LHCN-M2 (cell line): ENCODE measurements around the gene NANOS2. TPM values are rescaled to one million over a fixed set of nuclear protein-coding genes. Genes with fewer than 3 reads are reported as not detected.
"Not testable (repeated sequence)": the region's sequence is repeated elsewhere in the genome, so short reads cannot be mapped to it uniquely, and the experiment has no call there.

Experiments
- DNase-seq: peaks from one replicate; pipeline ENCODE4 v3.0.0-alpha.2; 2012; ENCODE audit warnings: low read depth
- total RNA-seq: library from RNA; depleted of rRNA; stranded (reverse); fragments of >200 nt; gene quantifications from 2 replicates; pipeline ENCODE4 v1.2.3, GENCODE V29; 2014; rRNA removed

The NANOS2 gene
- total RNA-seq, 1 experiment from 2014 or later, result not detected

- DNase-seq, result no peak
Observed at GRCh38 chr19:45876411-45877197, 38.0 kb downstream of the NANOS2 start.

GRCh38 chr19:45876161-45876410, 38.5 kb downstream of the NANOS2 start:
- no peak for DNase-seq

GRCh38 chr19:45874620-45874966, 40.0 kb downstream of the NANOS2 start:
- no peak for DNase-seq

- no peak for DNase-seq
Observed at GRCh38 chr19:45873219-45873772, 41.3 kb downstream of the NANOS2 start.

- no peak for DNase-seq
Observed at GRCh38 chr19:45872095-45872919, 42.3 kb downstream of the NANOS2 start.

- DNase-seq, result no peak
Observed at GRCh38 chr19:45870798-45871197, 43.8 kb downstream of the NANOS2 start.

- DNase-seq, result not testable (repeated sequence)
Observed at GRCh38 chr19:45867241-45867640, 47.3 kb downstream of the NANOS2 start.

GRCh38 chr19:45866400-45867176, 48.0 kb downstream of the NANOS2 start:
- DNase-seq, result no peak

- no peak for DNase-seq
Observed at GRCh38 chr19:45865269-45865948, 49.2 kb downstream of the NANOS2 start.

GRCh38 chr19:45864629-45865082, 49.9 kb downstream of the NANOS2 start:
- no peak for DNase-seq

GRCh38 chr19:45863840-45864628, 50.5 kb downstream of the NANOS2 start, which contains the start of gene FOXA3:
FOXA3 (plus strand) TSS chr19:45864326; CDS start chr19:45864457, 131 bp downstream.
- DNase-seq, result peak; percentile 63

GRCh38 chr19:45863335-45863839, 51.2 kb downstream of the NANOS2 start:
- no peak for DNase-seq

Other genes starting within 250 kb of the NANOS2 start
- gene GIPR, start 246.6 kb downstream of the NANOS2 start, total RNA-seq, result not detected in 2 replicates
- 208 and 273 TPM in 2 replicates for gene SNRPD2, start 222.8 kb downstream of the NANOS2 start, total RNA-seq
- 12.8 and 16.6 TPM in 2 replicates for gene QPCTL, start 222.1 kb downstream of the NANOS2 start, total RNA-seq
- 8.4 and 11.5 TPM in 2 replicates for gene FBXO46, start 183.9 kb downstream of the NANOS2 start, total RNA-seq
- not detected in 2 replicates for gene MEIOSIN, start 181.3 kb downstream of the NANOS2 start, total RNA-seq
- 7.9 and 8.7 TPM in 2 replicates for gene SIX5, start 145.5 kb downstream of the NANOS2 start, total RNA-seq
- 90.8 and 121 TPM in 2 replicates for gene DMPK, start 132.3 kb downstream of the NANOS2 start, total RNA-seq
- gene DMWD, start 121.9 kb downstream of the NANOS2 start, total RNA-seq, result 34.0 and 36.4 TPM in 2 replicates
- gene RSPH6A, start 99.5 kb downstream of the NANOS2 start, total RNA-seq, result 0.11 TPM in 1 of 2 replicates, not detected in the other
- 35.9 and 45.6 TPM in 2 replicates for gene SYMPK, start 51.6 kb downstream of the NANOS2 start, total RNA-seq
- gene FOXA3, start 50.5 kb downstream of the NANOS2 start, total RNA-seq, result not detected in 2 replicates
- gene IRF2BP1, start 28.6 kb downstream of the NANOS2 start, total RNA-seq, result 40.1 and 42.8 TPM in 2 replicates
- 3.2 and 3.5 TPM in 2 replicates for gene MYPOP, start 12.2 kb downstream of the NANOS2 start, total RNA-seq
- not detected in 2 replicates for gene NOVA2, start 59.1 kb upstream of the NANOS2 start, total RNA-seq
- gene CCDC61, start 80.7 kb upstream of the NANOS2 start, total RNA-seq, result 9.4 and 13.2 TPM in 2 replicates
- gene PGLYRP1, start 108.3 kb upstream of the NANOS2 start, total RNA-seq, result not detected in 2 replicates
- gene IGFL4, start 126.2 kb upstream of the NANOS2 start, total RNA-seq, result not detected in 2 replicates
- gene IGFL3, start 209.9 kb upstream of the NANOS2 start, total RNA-seq, result 0.40 TPM in 1 of 2 replicates, not detected in the other
- gene IGFL2, start 233.5 kb upstream of the NANOS2 start, total RNA-seq, result not detected in 2 replicates